Measurements from ENCODE around the gene CADPS.

Gene CADPS

GRCh38 chr3:62556121-62556815 lies 318.9 kb downstream of the CADPS start:
- no peak for DNase-seq (ENCODE audit: low read depth)

- no peak for DNase-seq (ENCODE audit: low read depth)
Measured at GRCh38 chr3:62554264-62554799, 320.9 kb downstream of the CADPS start.

- DNase-seq (ENCODE audit: low read depth), result no peak
Measured at GRCh38 chr3:62553811-62554210, 321.4 kb downstream of the CADPS start.

- no peak for DNase-seq (ENCODE audit: low read depth)
Measured at GRCh38 chr3:62551556-62551955, 323.7 kb downstream of the CADPS start.

- no peak for DNase-seq (ENCODE audit: low read depth)
Measured at GRCh38 chr3:62550439-62550838, 324.8 kb downstream of the CADPS start.

- DNase-seq (ENCODE audit: low read depth), result no peak
Measured at GRCh38 chr3:62548528-62549205, 326.5 kb downstream of the CADPS start.

GRCh38 chr3:62546266-62546665 lies 328.9 kb downstream of the CADPS start:
- DNase-seq (ENCODE audit: low read depth), result no peak

GRCh38 chr3:62542185-62542584 lies 333.0 kb downstream of the CADPS start:
- DNase-seq (ENCODE audit: low read depth), result no peak

GRCh38 chr3:62539762-62540161 lies 335.5 kb downstream of the CADPS start:
- DNase-seq (ENCODE audit: low read depth), result no peak

- DNase-seq (ENCODE audit: low read depth), result no peak
Measured at GRCh38 chr3:62538691-62539356, 336.4 kb downstream of the CADPS start.

GRCh38 chr3:62534326-62534725 lies 340.9 kb downstream of the CADPS start:
- DNase-seq (ENCODE audit: low read depth), result no peak

GRCh38 chr3:62532796-62533195 lies 342.4 kb downstream of the CADPS start:
- DNase-seq (ENCODE audit: low read depth), result no peak

GRCh38 chr3:62531981-62532380 lies 343.2 kb downstream of the CADPS start:
- no peak for DNase-seq (ENCODE audit: low read depth)

GRCh38 chr3:62531493-62531892 lies 343.7 kb downstream of the CADPS start:
- no peak for DNase-seq (ENCODE audit: low read depth)

GRCh38 chr3:62529230-62529629 lies 346.0 kb downstream of the CADPS start:
- DNase-seq (ENCODE audit: low read depth), result no peak

- no peak for DNase-seq (ENCODE audit: low read depth)
Measured at GRCh38 chr3:62527474-62527873, 347.7 kb downstream of the CADPS start.

- peak; percentile 3 for DNase-seq (ENCODE audit: low read depth)
Measured at GRCh38 chr3:62525281-62525680, 349.9 kb downstream of the CADPS start.

- no peak for DNase-seq (ENCODE audit: low read depth)
Measured at GRCh38 chr3:62523672-62524071, 351.5 kb downstream of the CADPS start.

GRCh38 chr3:62521464-62522105 lies 353.6 kb downstream of the CADPS start:
- no peak for DNase-seq (ENCODE audit: low read depth)

- DNase-seq (ENCODE audit: low read depth), result no peak
Measured at GRCh38 chr3:62503516-62503915, 371.7 kb downstream of the CADPS start.

GRCh38 chr3:62502315-62503300 lies 372.6 kb downstream of the CADPS start:
- no peak for DNase-seq (ENCODE audit: low read depth)
